GM19043 (cell line): ENCODE results near the gene ANO2.

Experiments
- ATAC-seq: cut with Tn5 transposase; IDR thresholded peaks from one replicate; pipeline ENCODE4 v1.9.1; 2021; ENCODE audit warnings: low read depth; ENCODE audit not compliant: unreplicated experiment

ANO2 gene

DNA sequence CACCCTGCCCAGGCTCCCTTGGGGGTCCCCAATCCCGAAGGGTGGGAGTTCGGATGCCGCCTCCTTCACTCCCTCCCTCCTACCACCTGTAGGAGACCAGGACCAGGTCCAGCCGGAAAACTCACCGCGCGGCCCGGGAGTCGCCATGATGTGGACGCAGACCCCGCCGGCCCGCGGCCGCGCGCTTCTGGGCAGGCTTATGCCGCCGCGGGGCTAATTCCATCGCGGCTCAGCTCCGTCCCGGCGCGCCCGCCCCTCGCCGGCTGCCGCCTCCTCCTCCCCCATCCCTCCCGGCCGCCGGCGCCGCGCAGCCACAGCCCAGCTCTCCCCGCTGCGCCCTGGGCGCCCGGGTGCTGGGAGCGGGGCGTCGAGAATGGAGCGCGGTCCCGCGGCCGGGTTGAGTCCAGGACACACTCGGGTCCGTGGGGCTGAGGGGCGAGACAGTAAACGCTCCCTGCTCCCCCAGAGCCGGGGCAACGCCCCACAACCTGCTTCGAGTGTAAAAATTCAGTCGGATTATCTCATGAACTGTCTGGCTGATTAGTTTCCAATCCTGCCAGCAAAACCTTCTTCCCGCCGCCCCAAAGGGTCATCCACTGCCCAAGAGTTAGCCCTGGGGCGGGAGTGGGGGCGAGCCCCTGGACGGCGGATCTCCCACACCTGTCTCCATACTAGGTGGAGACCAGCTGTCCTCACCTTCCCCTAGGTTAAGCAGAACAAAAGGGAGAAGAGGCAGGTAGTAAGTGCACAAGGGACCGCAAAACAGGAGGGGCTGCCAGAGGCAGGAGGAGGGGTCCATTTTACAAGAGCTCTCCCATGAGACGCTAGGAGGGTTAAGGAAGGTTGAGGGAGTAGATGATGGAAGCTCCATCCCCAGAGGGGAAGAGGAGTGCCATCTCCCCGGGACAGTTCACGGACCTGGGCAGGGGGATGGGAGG is at the start of gene ANO2:
Gene ANO2 (minus strand): TSS at position 189 of the 938 bp plus-strand sequence. CDS start 42 bp downstream, at position 147.
- no peak for ATAC-seq

- no peak for ATAC-seq
These were observed 44.6 kb upstream of the ANO2 start for GRCh38 chr12:5989621-5990020.

DNA sequence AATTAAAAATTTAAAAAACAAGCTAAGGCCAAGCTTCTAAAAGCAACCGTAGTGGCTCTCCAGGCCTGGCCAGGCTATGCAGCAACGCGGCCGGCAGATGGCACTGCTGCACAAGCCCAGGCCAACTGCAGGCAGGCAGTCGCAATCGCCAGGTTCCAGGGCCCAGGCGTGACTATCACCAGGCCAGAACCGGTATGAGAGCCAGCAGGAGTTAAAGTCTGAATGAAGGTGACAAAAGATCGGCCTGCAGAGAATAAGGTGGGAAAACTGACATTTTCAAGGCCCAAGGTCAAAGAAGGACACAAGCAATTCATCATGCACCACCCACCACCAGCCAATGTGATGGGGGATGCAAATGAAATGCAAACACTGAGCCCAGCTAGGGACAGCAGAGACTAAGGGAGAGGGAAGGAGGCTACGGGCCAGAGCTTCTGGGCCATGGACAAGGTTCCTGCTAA is 43.6 kb upstream of the ANO2 start:
- no peak for ATAC-seq

DNA sequence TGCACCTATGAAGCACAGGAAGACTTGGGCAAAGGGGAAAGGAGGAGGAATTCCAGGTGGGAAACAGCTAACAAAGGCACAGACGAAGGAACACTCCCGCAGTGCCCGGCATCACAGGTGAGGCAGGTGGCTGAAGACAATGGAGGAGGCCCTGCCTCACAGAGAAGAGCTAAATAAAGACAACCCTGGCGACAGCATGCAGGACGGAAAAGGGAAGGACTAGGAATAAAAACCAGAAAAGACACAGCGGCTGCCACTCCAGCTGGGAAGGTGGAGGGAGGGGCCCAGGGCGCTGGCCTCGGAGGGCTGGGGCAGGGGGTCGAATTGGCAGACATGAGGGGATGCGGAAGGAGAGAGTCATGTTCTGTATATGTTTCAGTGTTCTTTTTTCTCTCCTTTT is 43.0 kb upstream of the ANO2 start:
- ATAC-seq, result no peak

DNA sequence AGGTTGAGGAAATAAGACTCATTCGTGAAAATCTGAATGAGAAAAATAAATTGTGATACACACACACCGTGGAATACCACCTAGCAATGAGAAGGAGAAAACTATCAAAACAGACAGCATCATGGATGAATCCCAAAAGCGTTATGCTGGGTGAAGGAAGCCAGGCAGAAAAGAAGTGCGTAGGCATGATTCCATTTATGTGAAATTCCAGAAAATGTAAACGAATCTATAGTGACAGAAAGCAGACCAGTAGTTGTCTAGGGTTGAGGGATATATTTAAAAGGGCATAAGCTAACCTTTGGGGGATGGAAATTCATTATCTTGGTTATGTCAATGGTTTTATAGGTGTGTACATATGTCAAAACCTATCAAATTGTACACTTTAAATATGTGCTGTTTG is 42.5 kb upstream of the ANO2 start:
- ATAC-seq, result no peak

- no peak for ATAC-seq
These were observed 40.4 kb upstream of the ANO2 start for GRCh38 chr12:5985471-5985870.

- no peak for ATAC-seq
These were observed 39.8 kb upstream of the ANO2 start for GRCh38 chr12:5984873-5985272.

- no peak for ATAC-seq
These were observed 37.0 kb upstream of the ANO2 start for GRCh38 chr12:5982106-5982505.

DNA sequence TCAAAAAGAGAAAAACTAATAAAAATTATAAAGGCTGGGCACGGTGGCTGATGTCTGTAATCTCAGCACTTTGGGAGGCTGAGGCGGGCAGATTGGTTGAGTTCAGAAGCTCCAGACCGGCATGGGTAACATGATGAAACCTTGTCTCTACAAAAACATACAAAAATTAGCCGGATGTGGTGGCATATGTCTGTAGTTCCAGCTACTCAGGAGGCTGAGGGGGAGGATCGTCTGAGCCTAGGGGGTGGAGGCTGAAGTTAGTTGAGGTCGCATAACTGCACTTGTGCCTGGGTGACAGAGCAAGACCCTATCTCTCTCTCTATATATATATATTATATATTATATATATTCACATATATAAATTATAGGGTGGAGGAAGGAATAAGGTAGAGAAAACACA is 32.5 kb upstream of the ANO2 start:
- ATAC-seq, result no peak

- no peak for ATAC-seq
These were observed 31.7 kb upstream of the ANO2 start for GRCh38 chr12:5976711-5977110.

DNA sequence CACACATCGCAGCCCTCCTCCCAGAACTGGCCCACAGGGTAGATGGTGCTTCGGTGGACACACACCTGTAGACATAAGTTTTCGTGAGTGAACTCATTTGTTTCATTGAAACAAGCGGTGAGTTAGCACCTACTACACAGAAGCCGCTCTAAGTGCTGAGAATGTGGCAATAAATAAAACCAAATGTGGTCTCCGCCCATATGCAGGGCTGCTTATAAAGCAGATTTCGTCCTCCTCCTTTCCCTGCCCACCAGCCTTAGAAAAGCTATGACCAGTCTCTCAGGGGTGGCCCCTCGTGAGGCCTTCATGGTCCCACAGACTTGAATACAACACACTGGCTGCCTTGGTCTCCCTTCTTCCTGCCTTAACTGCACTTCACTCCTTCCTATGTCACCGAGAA is 31.1 kb upstream of the ANO2 start:
- ATAC-seq, result no peak

- ATAC-seq, result no peak
These were observed 28.5 kb upstream of the ANO2 start for GRCh38 chr12:5973461-5974115.

GRCh38 chr12:5972387-5972786 is 27.3 kb upstream of the ANO2 start:
- ATAC-seq, result no peak

GRCh38 chr12:5971194-5971850 is 26.3 kb upstream of the ANO2 start:
- ATAC-seq, result no peak

GRCh38 chr12:5969974-5970690 is 25.1 kb upstream of the ANO2 start:
- ATAC-seq, result no peak

- no peak for ATAC-seq
These were observed 24.3 kb upstream of the ANO2 start for GRCh38 chr12:5969156-5969973.

GRCh38 chr12:5967645-5968415 is 22.8 kb upstream of the ANO2 start:
- ATAC-seq, result no peak

DNA sequence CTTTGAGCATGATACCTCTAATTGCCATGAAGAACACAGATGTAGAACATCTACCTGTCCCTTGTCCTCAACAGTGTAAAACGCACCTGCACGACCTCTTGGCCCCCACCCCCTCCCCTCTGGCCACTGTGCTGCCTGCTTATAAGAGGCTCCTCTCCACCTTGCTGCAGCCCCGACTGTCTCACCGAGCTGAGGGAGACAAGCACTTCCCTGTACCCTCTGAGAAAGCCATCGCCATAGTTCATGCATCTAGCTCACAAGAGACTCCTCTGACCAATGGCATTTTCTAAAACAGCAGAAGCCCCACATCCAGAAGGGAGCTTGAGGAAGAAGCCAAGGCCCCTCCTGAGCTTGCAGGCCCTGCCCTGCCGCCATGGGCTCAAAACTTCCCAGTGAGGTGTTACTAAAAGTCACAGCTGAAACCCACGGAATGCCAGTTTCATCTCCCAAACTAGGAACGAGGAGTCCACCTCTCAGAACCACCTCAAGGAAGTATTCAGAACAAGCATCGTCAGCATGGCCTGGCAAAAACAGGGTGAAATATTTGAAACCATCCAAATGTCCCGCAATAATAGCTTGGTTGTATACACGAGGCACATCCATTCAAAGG is 21.5 kb upstream of the ANO2 start:
- ATAC-seq, result no peak

GRCh38 chr12:5965950-5966383 is 20.9 kb upstream of the ANO2 start:
- no peak for ATAC-seq
